HCT116 (cell line): ENCODE results near the gene TMEM89.

ENCODE experiments used
- ATF3 ChIP-seq: IDR thresholded peaks from 2 replicates; pipeline ENCODE4 v1.6.1; 2012
- CTCF ChIP-seq, 3 experiments: fragments of 200-600 bp in 1 of 3; sonication (generic) in 1 of 3; IDR thresholded peaks in 2 of 3; conservative IDR thresholded peaks in 1 of 3; 2 replicates each; pipeline ENCODE4 v1.5.1; 2012 to 2017; ENCODE audit warnings: low read depth in 2 of 3, low read length in 2 of 3, antibody characterized with exemption in 1 of 3, borderline replicate concordance in 1 of 3, control low read depth in 1 of 3, mild to moderate bottlenecking in 1 of 3, mixed read lengths in 1 of 3, mixed run types in 1 of 3, moderate library complexity in 1 of 3; ENCODE audit not compliant: insufficient read depth in 1 of 3
- EGR1 ChIP-seq: IDR thresholded peaks from 2 replicates; pipeline ENCODE4 v1.6.1; 2012; ENCODE audit warnings: low read depth
- EZH2 ChIP-seq: fragments of 200-600 bp; sonication (generic); IDR thresholded peaks from 2 replicates; pipeline ENCODE4 v1.6.1; 2017; ENCODE audit warnings: antibody characterized with exemption, mixed run types
- JUND ChIP-seq: IDR thresholded peaks from 2 replicates; pipeline ENCODE4 v1.6.1; 2012
- POLR2A ChIP-seq: IDR thresholded peaks from 2 replicates; pipeline ENCODE4 v1.7.0; 2011; ENCODE audit warnings: borderline replicate concordance; ENCODE audit not compliant: insufficient read depth, insufficient read length; ENCODE audit errors: extremely low read depth
- POLR2AphosphoS5 ChIP-seq: IDR thresholded peaks from 2 replicates; pipeline ENCODE4 v1.6.1; 2011; ENCODE audit warnings: mild to moderate bottlenecking, low read depth, low read length, moderate library complexity
- REST ChIP-seq: IDR thresholded peaks from 2 replicates; pipeline ENCODE4 v1.6.1; 2012; ENCODE audit warnings: low read depth
- YY1 ChIP-seq: IDR thresholded peaks from 2 replicates; pipeline ENCODE4 v1.6.1; 2011; ENCODE audit warnings: low read length, low read depth, moderate library complexity, mild to moderate bottlenecking; ENCODE audit not compliant: insufficient replicate concordance; ENCODE audit errors: extremely low read depth
- ZFX ChIP-seq: fragments of 450-650 bp; IDR thresholded peaks from 2 replicates; pipeline ENCODE4 v1.6.1; 2017
- ZNF274 ChIP-seq: fragments of 200-500 bp; sonication (Bioruptor generic); IDR thresholded peaks from 2 replicates; pipeline ENCODE4 v1.6.1; 2014; ENCODE audit warnings: mild to moderate bottlenecking, low read depth, low read length, inconsistent platforms

GRCh38 chr3:48635222-48636021 lies 13.9 kb upstream of the TMEM89 start, which contains the start of gene SLC26A6:
- TF ChIP-seq CTCF (IDR thresholded peaks at IDR 0.05 in 2 of 3, conservative IDR thresholded peaks at IDR 0.05 in 1 of 3; ENCODE audit: borderline replicate concordance in 1 of 3, insufficient read depth in 1 of 3, low read depth in 2 of 3, low read length in 2 of 3) (peak in 2 of 3 experiments; percentile 80 to 82; a peak in 4 of 6 replicates), ZNF274 (no peak), ZFX (peak; percentile 71; the same call in 1 of the 2 replicates), ATF3 (no peak), YY1 (no peak), REST (no peak), EZH2 (no peak), POLR2A (peak; percentile 35), POLR2AphosphoS5 (peak; percentile 76), EGR1 (no peak), JUND (no peak)
